H1 (cell line): Measurements from ENCODE around the gene AIF1L. TPM values are rescaled to one million over a fixed set of nuclear protein-coding genes. Genes with fewer than 3 reads are reported as not detected.

ENCODE experiments used
- CTCF ChIA-PET: fragments of 300-600 bp; sonication (Branson Sonifier 250); formaldehyde crosslinking; loops from one replicate; lab custom pipeline; 2021; ENCODE audit not compliant: partially characterized antibody; lab: Charles Lee
- POLR2A ChIA-PET: fragments of 300-600 bp; sonication (Branson Sonifier 250); formaldehyde crosslinking; loops from one replicate; lab custom pipeline; 2021; ENCODE audit warnings: inconsistent platforms; ENCODE audit not compliant: partially characterized antibody; lab: Charles Lee
- DNase-seq, 2 experiments: peaks; one replicate each; pipeline versions ENCODE4 v3.0.0 to v3.0.0-alpha.2; 2010 to 2022; ENCODE audit warnings: low spot score in 2 of 2, low read depth in 1 of 2, mixed read lengths in 1 of 2
- FAIRE-seq: peaks from 2 replicates; lab custom pipeline; 2011; peaks lifted over from hg19 to GRCh38; lab: Jason Lieb, UNC
- H2AFZ ChIP-seq: 2 replicates; pipeline ENCODE4 v1.8.1; 2012; ENCODE audit warnings: low read length, inconsistent platforms
- H2AK5ac ChIP-seq: 2 replicates; pipeline ENCODE4 v1.6.1; 2013; ENCODE audit warnings: low read depth, low read length
- H2BK120ac ChIP-seq: replicated peaks from 2 replicates; pipeline ENCODE3; 2013; ENCODE audit warnings: low read depth, low read length, inconsistent platforms
- H2BK12ac ChIP-seq: 2 replicates; pipeline ENCODE4 v1.6.1; 2013; ENCODE audit warnings: low read depth, low read length
- H2BK15ac ChIP-seq: 2 replicates; pipeline ENCODE4 v1.6.1; 2013; ENCODE audit warnings: low read length
- H2BK20ac ChIP-seq: 2 replicates; pipeline ENCODE4 v1.6.1; 2013; ENCODE audit warnings: low read length
- H2BK5ac ChIP-seq: 2 replicates; pipeline ENCODE4 v1.6.1; 2013; ENCODE audit warnings: low read depth, low read length
- H3K14ac ChIP-seq: 2 replicates; pipeline ENCODE4 v1.6.1; 2013; ENCODE audit warnings: inconsistent platforms; ENCODE audit not compliant: insufficient read length
- H3K18ac ChIP-seq: 2 replicates; pipeline ENCODE4 v1.6.1; 2013; ENCODE audit warnings: low read length; ENCODE audit errors: extremely low read depth
- H3K23ac ChIP-seq: 2 replicates; pipeline ENCODE4 v1.6.1; 2013; ENCODE audit warnings: inconsistent platforms; ENCODE audit not compliant: insufficient read length
- H3K23me2 ChIP-seq: 2 replicates; pipeline ENCODE4 v1.6.1; 2013; ENCODE audit warnings: low read depth, low read length
- H3K27ac ChIP-seq: 2 replicates; pipeline ENCODE4 v1.6.1; 2011; ENCODE audit warnings: low read depth, low read length, inconsistent platforms
- H3K27me3 ChIP-seq, 4 experiments: replicated peaks in 1 of 4; 1 replicate in 1 of 4; 2 replicates in 3 of 4; pipeline versions ENCODE4 v1.6.1 to v1.8.1; 2011 to 2013; ENCODE audit warnings: low read length in 3 of 4, mild to moderate bottlenecking in 3 of 4, inconsistent platforms in 2 of 4, mixed read lengths in 2 of 4, moderate library complexity in 1 of 4; ENCODE audit not compliant: control insufficient read depth in 3 of 4, insufficient read depth in 3 of 4; ENCODE audit errors: extremely low read depth in 1 of 4
- H3K36me3 ChIP-seq, 4 experiments: 2 replicates each; pipeline versions ENCODE4 v1.6.1 to v1.8.1; 2011 to 2013; ENCODE audit warnings: mild to moderate bottlenecking in 4 of 4, low read length in 3 of 4, moderate library complexity in 2 of 4, control low read depth in 1 of 4, inconsistent platforms in 1 of 4; ENCODE audit not compliant: insufficient read depth in 4 of 4, control insufficient read depth in 2 of 4
- H3K4ac ChIP-seq: replicated peaks from 2 replicates; pipeline ENCODE3; 2013; ENCODE audit warnings: low read length, low read depth, mixed read lengths, inconsistent platforms; ENCODE audit not compliant: insufficient read length
- H3K4me1 ChIP-seq, 4 experiments: replicated peaks in 1 of 4; 1 replicate in 1 of 4; 2 replicates in 3 of 4; pipeline versions ENCODE4 v1.6.1 to v1.8.1; 2011 to 2013; ENCODE audit warnings: low read length in 3 of 4, inconsistent platforms in 2 of 4, mixed read lengths in 1 of 4; ENCODE audit not compliant: insufficient read depth in 4 of 4, control insufficient read depth in 3 of 4
- H3K4me2 ChIP-seq, 2 experiments: 2 replicates each; pipeline versions ENCODE4 v1.6.1 to v1.8.1; 2011 to 2013; ENCODE audit warnings: low read depth in 2 of 2, low read length in 2 of 2, control low read depth in 1 of 2, inconsistent platforms in 1 of 2, mild to moderate bottlenecking in 1 of 2; ENCODE audit not compliant: insufficient read depth in 1 of 2
- H3K4me3 ChIP-seq, 4 experiments: fragments of 200-600, 300-600 bp in 1 of 4; sonication (generic), shearing (Covaris generic), sonication (Bioruptor Twin) in 1 of 4; 2 replicates each; pipeline versions ENCODE4 v1.5.1 to v1.8.1; 2011 to 2016; ENCODE audit warnings: low read length in 4 of 4, low read depth in 3 of 4, control low read depth in 2 of 4, inconsistent platforms in 2 of 4, mild to moderate bottlenecking in 2 of 4, mixed read lengths in 1 of 4, moderate library complexity in 1 of 4; ENCODE audit not compliant: insufficient read depth in 2 of 4; ENCODE audit errors: extremely low read depth in 1 of 4
- H3K56ac ChIP-seq: replicated peaks from 2 replicates; pipeline ENCODE3; 2013; ENCODE audit warnings: low read depth, mild to moderate bottlenecking, mixed read lengths, low read length, inconsistent platforms; ENCODE audit not compliant: insufficient read length
- H3K79me1 ChIP-seq: 2 replicates; pipeline ENCODE4 v1.6.1; 2013; ENCODE audit warnings: low read depth, low read length, control low read depth
- H3K79me2 ChIP-seq, 2 experiments: 2 replicates each; pipeline versions ENCODE4 v1.6.1 to v1.8.1; 2012 to 2013; ENCODE audit warnings: low read length in 2 of 2, mild to moderate bottlenecking in 2 of 2, inconsistent platforms in 1 of 2; ENCODE audit not compliant: insufficient read depth in 2 of 2, control insufficient read depth in 1 of 2
- H3K9ac ChIP-seq, 4 experiments: replicated peaks in 1 of 4; 1 replicate in 1 of 4; 2 replicates in 3 of 4; pipeline versions ENCODE4 v1.6.1 to v1.8.1; 2011 to 2013; ENCODE audit warnings: low read depth in 3 of 4, low read length in 3 of 4, control low read depth in 2 of 4, mild to moderate bottlenecking in 2 of 4, moderate library complexity in 2 of 4, inconsistent platforms in 1 of 4; ENCODE audit errors: extremely low read depth in 1 of 4
- H3K9me3 ChIP-seq, 2 experiments: 2 replicates each; pipeline versions ENCODE4 v1.6.1 to v1.8.1; 2012 to 2013; ENCODE audit warnings: mild to moderate bottlenecking in 2 of 2, moderate library complexity in 2 of 2, control low read depth in 1 of 2, inconsistent platforms in 1 of 2, low read depth in 1 of 2, low read length in 1 of 2, mixed read lengths in 1 of 2; ENCODE audit not compliant: insufficient read depth in 2 of 2
- H4K20me1 ChIP-seq, 2 experiments: replicated peaks in 1 of 2; 2 replicates each; pipeline versions ENCODE3 to v1.8.1; 2011 to 2013; ENCODE audit warnings: inconsistent platforms in 2 of 2, low read length in 2 of 2, mild to moderate bottlenecking in 1 of 2; ENCODE audit not compliant: insufficient read depth in 2 of 2, control insufficient read depth in 1 of 2
- H4K5ac ChIP-seq: 2 replicates; pipeline ENCODE4 v1.6.1; 2013; ENCODE audit warnings: low read length, low read depth, mixed read lengths, inconsistent platforms; ENCODE audit not compliant: insufficient read length
- H4K8ac ChIP-seq: 2 replicates; pipeline ENCODE4 v1.8.0; 2013; ENCODE audit warnings: mild to moderate bottlenecking, moderate library complexity, low read length, inconsistent platforms; ENCODE audit not compliant: insufficient read depth; ENCODE audit errors: extremely low read depth
- H4K91ac ChIP-seq: replicated peaks from 2 replicates; pipeline ENCODE3; 2013; ENCODE audit warnings: low read length, mixed read lengths, inconsistent platforms; ENCODE audit not compliant: insufficient read length
- ATF2 ChIP-seq: IDR thresholded peaks from 2 replicates; pipeline ENCODE4 v1.6.1; 2012; ENCODE audit warnings: low read length, inconsistent platforms
- CHD2 ChIP-seq: IDR thresholded peaks from 2 replicates; pipeline ENCODE4 v1.6.1; 2012; ENCODE audit warnings: low read length, improper control_type of control experiment
- FOSL1 ChIP-seq: IDR thresholded peaks from 2 replicates; pipeline ENCODE4 v1.6.1; 2011; ENCODE audit warnings: mild to moderate bottlenecking, low read depth, low read length, moderate library complexity; ENCODE audit not compliant: insufficient read depth
- KDM1A ChIP-seq: fragments of 200-600, 300-600 bp; sonication (generic); IDR thresholded peaks from 2 replicates; pipeline ENCODE4 v1.7.1; 2016; ENCODE audit warnings: mild to moderate bottlenecking, low read length, borderline replicate concordance
- NANOG ChIP-seq: IDR thresholded peaks from 2 replicates; pipeline ENCODE4 v1.6.1; 2011; ENCODE audit warnings: low read length, low read depth, mild to moderate bottlenecking, inconsistent platforms; ENCODE audit not compliant: insufficient read depth, poor library complexity, severe bottlenecking
- RNF2 ChIP-seq: fragments of 200-900, 300-1000 bp; sonication (generic); IDR thresholded peaks from 2 replicates; pipeline ENCODE4 v1.7.1; 2016; ENCODE audit warnings: borderline replicate concordance, low read depth, mild to moderate bottlenecking, antibody characterized with exemption, low read length; ENCODE audit not compliant: poor library complexity, severe bottlenecking; ENCODE audit errors: missing control alignments
- SAP30 ChIP-seq: fragments of 300-600 bp; sonication (generic); IDR thresholded peaks from 2 replicates; pipeline ENCODE4 v1.7.1; 2012; ENCODE audit warnings: low read length, moderate library complexity, mild to moderate bottlenecking, inconsistent platforms; ENCODE audit not compliant: insufficient read depth, insufficient replicate concordance
- SP1 ChIP-seq: IDR thresholded peaks from 2 replicates; pipeline ENCODE4 v1.6.1; 2011; ENCODE audit warnings: low read depth, low read length
- SP4 ChIP-seq: IDR thresholded peaks from 2 replicates; pipeline ENCODE4 v1.6.1; 2012; ENCODE audit warnings: low read length, inconsistent platforms
- SUZ12 ChIP-seq: fragments of 200-600 bp; sonication (generic); IDR thresholded peaks from 2 replicates; pipeline ENCODE4 v1.6.1; 2012; ENCODE audit warnings: mild to moderate bottlenecking, inconsistent platforms, low read length, moderate library complexity, mixed read lengths
- TAF1 ChIP-seq: IDR thresholded peaks from 2 replicates; pipeline ENCODE4 v1.6.1; 2011; ENCODE audit warnings: mild to moderate bottlenecking, low read depth, low read length
- YY1 ChIP-seq: IDR thresholded peaks from 2 replicates; pipeline ENCODE4 v1.6.1; 2011; ENCODE audit warnings: low read depth, mild to moderate bottlenecking, low read length
- WGBS, 2 experiments: shearing (Covaris generic) in 1 of 2; methylation state at CpG; one replicate each; pipeline versions ENCODE4 v1.1.6 to v1.1.7; 2013 to 2015; ENCODE audit warnings: low lambda C conversion rate in 2 of 2, mixed read lengths in 2 of 2, inconsistent platforms in 1 of 2, low coverage in 1 of 2, missing lambda C conversion rate in 1 of 2; ENCODE audit not compliant: insufficient replicate concordance in 2 of 2, insufficient coverage in 1 of 2, insufficient read length in 1 of 2; ENCODE audit errors: extremely low coverage in 1 of 2, missing lambda C conversion rate in 1 of 2; 5-methylcytosine and 5-hydroxymethylcytosine counted together
- polyA plus RNA-seq, 7 experiments: library from polyadenylated mRNA; depleted of rRNA in 3 of 7; stranded (reverse) in 5 of 7; unstranded in 2 of 7; fragments of >200 nt in 5 of 7; fragments of 200-250 nt in 2 of 7; gene quantifications; 1 replicate in 5 of 7; 2 replicates in 1 of 7; 4 replicates in 1 of 7; pipeline versions ENCODE4 v1.2.1 to v1.2.3, GENCODE V29; 2011 to 2013; ENCODE audit warnings: missing spikeins in 2 of 7, mixed read lengths in 2 of 7
- total RNA-seq: library from RNA; stranded (reverse); fragmentation: NEBNext Ultra II Directional; extraction: Animal tissue kit (Norgen Biotek cat#: 25700); gene quantifications from 2 replicates; pipeline ENCODE4 v1.2.1, GENCODE V29; 2021

AIF1L gene
- total and polyA plus RNA-seq, 2 of the 8 experiments (the other 6 are each of a cell fraction or from before 2014, with no cell fraction given) = 70.7 to 149 TPM

DNA sequence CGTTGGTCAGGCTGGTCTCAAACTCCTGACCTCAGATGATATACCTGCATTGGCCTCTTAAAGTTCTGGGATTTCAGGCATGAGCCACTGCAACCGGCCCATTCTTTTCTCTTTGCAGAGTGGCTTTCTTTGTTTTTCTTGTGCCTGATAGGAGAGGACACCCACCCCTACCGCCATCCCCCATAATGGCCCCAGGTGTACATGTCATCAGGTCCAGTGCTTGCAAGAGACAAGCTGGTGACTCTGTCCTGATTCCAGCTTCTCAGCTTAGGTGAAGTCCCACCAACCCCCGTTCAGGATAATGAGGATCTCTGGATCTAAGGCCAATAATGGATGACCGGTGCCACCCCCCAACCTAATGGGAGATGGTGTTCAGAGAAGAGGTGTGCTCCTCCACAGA, 2.3 kb upstream of the AIF1L start:
- Histone ChIP-seq H3K36me3 (peaks cover 0 to 8% (median 0%) of the 10 kb centered on the region in 4 experiments; a peak in 1 of 8 replicates), H4K8ac (no peak overlapping the region), H3K4me2 (no peak overlapping the region), H3K79me2 (peaks cover 0 to 10% of the 10 kb centered on the region in 2 experiments; a peak in 1 of 4 replicates), H3K9me3 (no peaks in the 10 kb centered on the region), H3K27ac (no peak overlapping the region), H2BK15ac (no peak overlapping the region), H2BK20ac (no peak overlapping the region), H3K23ac (no peak overlapping the region), H2BK120ac (no peak overlapping the region), H2AFZ (no peak overlapping the region), H3K23me2 (peaks cover 5% of the 10 kb centered on the region), H3K4me1 (peaks cover 0 to 23% (median 17%) of the 10 kb centered on the region in 4 experiments; a peak in 6 of 7 replicates), H2BK12ac (no peak overlapping the region), H3K4ac (no peak overlapping the region), H3K79me1 (peaks cover 3% of the 10 kb centered on the region; the same call in 1 of the 2 replicates), H3K9ac (no peak overlapping the region), H4K5ac (no peak overlapping the region), H4K20me1 (peaks cover 0 to 7% of the 10 kb centered on the region in 2 experiments), H2BK5ac (no peak overlapping the region), H4K91ac (no peak overlapping the region), H3K14ac (no peak overlapping the region), H2AK5ac (no peak overlapping the region; the same call in 1 of the 2 replicates), H3K27me3 (no peaks in the 10 kb centered on the region; a peak in 1 of 7 replicates), H3K18ac (no peak overlapping the region), H3K4me3 (no peak overlapping the region), H3K56ac (no peak overlapping the region)
- no peak for DNase-seq
- POLR2A ChIA-PET = interaction anchor here (1.5 to 29.0 kb wide), 3 partner anchors 15 to 24 kb away, joined by 4 to 751 read pairs (median 7); partner anchors contain the start of gene NUP214
- CTCF ChIA-PET = interaction anchor here (0.6 to 3.7 kb wide), 9 partner anchors 9 to 224 kb away, joined by 3 to 24 read pairs (median 5); no protein-coding TSS in a partner anchor
- no peak for FAIRE-seq
- 79% methylated on average over 5 of the region's 5 CpGs; no CpG with 5 or more reads in 1 of the 2 experiments for WGBS, 2 experiments
- TF ChIP-seq NANOG (no peak), CHD2 (no peak), SP4 (no peak), SAP30 (no peak), TAF1 (no peak), SUZ12 (no peak), FOSL1 (no peak), RNF2 (no peak), YY1 (no peak), SP1 (no peak), ATF2 (no peak), KDM1A (no peak)
